Rectal smooth muscle tissue (tissue), 1 donor: Measurements from ENCODE around the gene P2RX7.

ENCODE experiments used
- H3K27ac ChIP-seq: one replicate; pipeline ENCODE4 v1.7.0; 2013; ENCODE audit warnings: low read depth, low read length, inconsistent platforms
- H3K27me3 ChIP-seq: one replicate; pipeline ENCODE4 v1.7.0; 2013; ENCODE audit warnings: low read length; ENCODE audit not compliant: control insufficient read depth, insufficient read depth
- H3K36me3 ChIP-seq: one replicate; pipeline ENCODE4 v1.7.0; 2013; ENCODE audit warnings: low read length; ENCODE audit not compliant: control insufficient read depth, insufficient read depth
- H3K4me1 ChIP-seq: one replicate; pipeline ENCODE4 v1.7.0; 2013; ENCODE audit warnings: low read length; ENCODE audit not compliant: control insufficient read depth, insufficient read depth
- H3K4me3 ChIP-seq: one replicate; pipeline ENCODE4 v1.7.0; 2013; ENCODE audit warnings: low read length
- H3K9ac ChIP-seq: one replicate; pipeline ENCODE4 v1.7.0; 2013; ENCODE audit warnings: low read length

Gene P2RX7

GRCh38 chr12:121167951-121168350 lies 35.3 kb downstream of the P2RX7 start:
- H3K4me1 ChIP-seq = no peaks in the 10 kb centered on the region
- H3K36me3 ChIP-seq = peaks cover 5% of the 10 kb centered on the region
- H3K27me3 ChIP-seq = no peaks in the 10 kb centered on the region

GRCh38 chr12:121170151-121170550 lies 37.5 kb downstream of the P2RX7 start:
- Histone ChIP-seq H3K9ac (no peak overlapping the region), H3K36me3 (peaks cover 5% of the 10 kb centered on the region), H3K27ac (no peak overlapping the region), H3K4me1 (no peaks in the 10 kb centered on the region), H3K4me3 (no peak overlapping the region), H3K27me3 (no peaks in the 10 kb centered on the region)

More at GRCh38 chr12:121167951-121168350, 35.3 kb downstream of the P2RX7 start:
- H3K9ac ChIP-seq = no peak overlapping the region
- no peak overlapping the region for H3K27ac ChIP-seq
- no peak overlapping the region for H3K4me3 ChIP-seq

GRCh38 chr12:121170611-121171260 lies 38.1 kb downstream of the P2RX7 start:
- Histone ChIP-seq H3K27me3 (no peaks in the 10 kb centered on the region), H3K27ac (no peak overlapping the region), H3K4me1 (no peaks in the 10 kb centered on the region), H3K9ac (no peak overlapping the region), H3K36me3 (peaks cover 5% of the 10 kb centered on the region), H3K4me3 (no peak overlapping the region)

- no peak overlapping the region for H3K9ac ChIP-seq
- H3K4me3 ChIP-seq = no peak overlapping the region
- H3K4me1 ChIP-seq = no peaks in the 10 kb centered on the region
- H3K36me3 ChIP-seq = peaks cover 4% of the 10 kb centered on the region
- no peaks in the 10 kb centered on the region for H3K27me3 ChIP-seq
- no peak overlapping the region for H3K27ac ChIP-seq
These were observed 39.5 kb downstream of the P2RX7 start for GRCh38 chr12:121172145-121172544.

- H3K36me3 ChIP-seq = peaks cover 4% of the 10 kb centered on the region
- no peaks in the 10 kb centered on the region for H3K27me3 ChIP-seq
- no peak overlapping the region for H3K9ac ChIP-seq
- H3K4me1 ChIP-seq = no peaks in the 10 kb centered on the region
- H3K4me3 ChIP-seq = no peak overlapping the region
- no peak overlapping the region for H3K27ac ChIP-seq
These were observed 42.9 kb downstream of the P2RX7 start for GRCh38 chr12:121175383-121176119.

- Histone ChIP-seq H3K27me3 (no peaks in the 10 kb centered on the region), H3K36me3 (peaks cover 4% of the 10 kb centered on the region), H3K27ac (no peak overlapping the region), H3K9ac (no peak overlapping the region), H3K4me1 (no peaks in the 10 kb centered on the region), H3K4me3 (no peak overlapping the region)
These were observed 44.3 kb downstream of the P2RX7 start for GRCh38 chr12:121176826-121177529.

- Histone ChIP-seq H3K27me3 (no peaks in the 10 kb centered on the region), H3K4me3 (no peak overlapping the region), H3K36me3 (peaks cover 4% of the 10 kb centered on the region), H3K27ac (no peak overlapping the region), H3K4me1 (no peaks in the 10 kb centered on the region), H3K9ac (no peak overlapping the region)
These were observed 48.5 kb downstream of the P2RX7 start for GRCh38 chr12:121181181-121181580.

- Histone ChIP-seq H3K4me3 (no peak overlapping the region), H3K36me3 (no peaks in the 10 kb centered on the region), H3K4me1 (no peaks in the 10 kb centered on the region), H3K9ac (no peak overlapping the region), H3K27ac (no peak overlapping the region), H3K27me3 (no peaks in the 10 kb centered on the region)
These were observed 49.7 kb downstream of the P2RX7 start for GRCh38 chr12:121182222-121182893.

GRCh38 chr12:121184425-121184824 lies 51.7 kb downstream of the P2RX7 start:
- Histone ChIP-seq H3K4me1 (no peaks in the 10 kb centered on the region), H3K4me3 (no peak overlapping the region), H3K36me3 (no peaks in the 10 kb centered on the region), H3K9ac (no peak overlapping the region), H3K27ac (no peak overlapping the region), H3K27me3 (no peaks in the 10 kb centered on the region)

GRCh38 chr12:121184984-121185889 lies 52.6 kb downstream of the P2RX7 start:
- Histone ChIP-seq H3K4me3 (no peak overlapping the region), H3K27me3 (no peaks in the 10 kb centered on the region), H3K9ac (no peak overlapping the region), H3K4me1 (no peaks in the 10 kb centered on the region), H3K36me3 (no peaks in the 10 kb centered on the region), H3K27ac (no peak overlapping the region)

- no peak overlapping the region for H3K4me3 ChIP-seq
- no peak overlapping the region for H3K9ac ChIP-seq
- no peak overlapping the region for H3K27ac ChIP-seq
- no peaks in the 10 kb centered on the region for H3K36me3 ChIP-seq
- H3K4me1 ChIP-seq = no peaks in the 10 kb centered on the region
- no peaks in the 10 kb centered on the region for H3K27me3 ChIP-seq
These were observed 54.1 kb downstream of the P2RX7 start for GRCh38 chr12:121186826-121187225.
